NT2/D1 (cell line): ENCODE data around the gene CDH12.

ENCODE experiments used
- YY1 ChIP-seq: IDR thresholded peaks from 2 replicates; pipeline ENCODE4 v1.6.1; 2011; ENCODE audit not compliant: insufficient read length, insufficient read depth
- ZNF274 ChIP-seq: IDR thresholded peaks from 2 replicates; pipeline ENCODE4 v1.6.1; 2011; ENCODE audit warnings: mild to moderate bottlenecking, low read depth, low read length

DNA sequence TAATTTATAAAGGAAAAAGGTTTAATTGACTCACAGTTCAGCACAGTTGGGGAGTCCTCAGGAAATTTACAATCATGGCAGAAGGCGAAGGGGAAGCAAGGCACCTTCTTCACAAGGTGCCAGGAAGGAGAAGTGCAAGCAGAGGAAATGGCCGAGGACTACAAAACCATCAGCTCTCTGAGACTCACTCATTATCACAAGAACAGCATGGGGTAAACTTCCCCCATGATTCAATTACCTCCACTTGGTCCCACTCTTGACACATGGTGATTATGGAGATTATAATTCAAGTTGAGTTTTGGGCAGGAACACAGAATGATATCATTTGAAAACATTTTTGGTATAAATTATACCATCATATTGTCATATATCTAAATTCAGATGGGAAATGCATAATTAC lies 934.7 kb downstream of the CDH12 start:
- TF ChIP-seq YY1: no peak
- no peak for TF ChIP-seq ZNF274
